ENCODE results near the gene TAS2R16.

GRCh38 chr7:123012435-123012834, 16.9 kb upstream of the TAS2R16 start:
- no peak for TF ChIP-seq CTCF (IDR thresholded peaks at IDR 0.05; ENCODE audit: low read depth, low read length, poor library complexity, severe bottlenecking)
- no peak for TF ChIP-seq EZH2phosphoT487 (IDR thresholded peaks at IDR 0.05; ENCODE audit: borderline replicate concordance, low read length)
